Raji (cell line): ENCODE data around the gene GKN1.

Experiments used
- POLR2A ChIP-seq: IDR thresholded peaks from 2 replicates; pipeline ENCODE4 v1.6.1; 2011; ENCODE audit warnings: low read depth, low read length, control low read depth; ENCODE audit not compliant: insufficient read depth

GKN1 gene

DNA sequence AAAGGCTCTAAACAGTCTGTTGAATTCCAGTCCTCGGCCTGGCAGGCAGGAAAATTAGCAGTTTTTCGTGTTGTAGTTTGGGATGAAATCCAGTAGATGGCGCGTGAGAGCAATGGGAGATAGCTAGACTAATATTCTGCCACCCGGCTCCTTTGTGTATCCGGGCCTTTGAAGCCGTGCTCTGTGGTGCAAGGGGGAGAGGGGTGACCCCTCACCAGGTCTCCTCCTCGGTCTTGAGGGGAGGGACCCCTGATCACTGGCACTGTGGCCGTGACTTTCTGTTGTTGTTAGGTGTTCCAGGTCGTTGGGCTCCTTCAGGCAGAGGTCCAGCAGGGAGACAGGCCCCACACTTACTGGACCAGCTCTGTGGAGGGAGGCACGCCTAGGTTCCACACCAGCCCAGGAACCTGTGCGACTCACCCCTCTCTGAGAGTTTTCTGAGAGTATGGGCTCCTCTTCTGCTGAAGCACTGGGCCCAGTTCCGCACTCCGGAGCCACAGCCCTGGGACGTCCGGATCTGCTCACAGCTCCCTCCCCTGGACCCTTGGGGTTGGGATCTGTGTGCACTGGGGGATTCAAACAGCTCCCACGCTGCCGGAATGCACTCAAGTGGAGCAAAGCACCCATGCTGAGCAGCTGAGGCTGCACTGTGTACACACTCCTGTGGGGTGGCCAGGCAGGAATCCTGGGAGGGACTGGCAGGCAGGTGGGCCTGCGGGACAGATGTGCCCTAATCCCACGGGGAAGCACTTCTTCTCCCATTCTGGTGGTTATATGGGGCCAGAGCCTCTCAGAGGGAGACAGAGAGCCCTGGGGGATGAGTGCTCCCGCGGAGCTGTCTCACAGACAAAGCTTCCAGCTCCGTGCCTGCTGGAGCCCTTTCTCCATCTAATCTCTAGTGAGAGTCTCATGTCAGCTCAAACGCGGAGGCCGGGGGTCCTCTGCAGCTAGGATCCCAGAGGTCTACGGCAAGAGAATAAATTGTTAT is 30.6 kb upstream of the GKN1 start:
- TF ChIP-seq POLR2A = no peak

GRCh38 chr2:68946117-68946516 is 28.3 kb upstream of the GKN1 start:
- TF ChIP-seq POLR2A = no peak

- no peak for TF ChIP-seq POLR2A
Observed at GRCh38 chr2:68948710-68949109, 25.7 kb upstream of the GKN1 start.

DNA sequence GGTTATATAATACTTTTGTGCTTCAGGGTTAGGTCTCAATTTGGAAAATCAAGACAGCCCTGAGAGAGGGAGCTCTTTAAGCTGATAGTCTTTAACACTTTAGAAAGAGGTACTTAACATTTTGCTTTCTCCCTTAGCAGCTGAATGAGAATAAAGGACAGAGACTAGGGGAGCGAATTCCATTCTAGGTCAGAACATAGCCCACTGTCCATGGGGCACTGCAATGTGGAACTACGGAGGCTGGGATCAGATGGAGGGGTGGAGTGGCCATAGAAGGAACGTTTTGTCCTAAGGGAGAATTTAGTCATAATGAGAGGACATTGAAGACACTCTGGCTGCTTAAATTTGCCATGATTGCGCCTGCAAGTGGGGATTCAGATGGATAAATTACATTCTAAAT is 22.5 kb upstream of the GKN1 start:
- no peak for TF ChIP-seq POLR2A

GRCh38 chr2:68952887-68953521 is 21.4 kb upstream of the GKN1 start, which contains the start of gene GKN2:
Gene GKN2 (minus strand): TSS chr2:68952893. CDS start chr2:68952861, 32 bp downstream.
- TF ChIP-seq POLR2A = no peak

DNA sequence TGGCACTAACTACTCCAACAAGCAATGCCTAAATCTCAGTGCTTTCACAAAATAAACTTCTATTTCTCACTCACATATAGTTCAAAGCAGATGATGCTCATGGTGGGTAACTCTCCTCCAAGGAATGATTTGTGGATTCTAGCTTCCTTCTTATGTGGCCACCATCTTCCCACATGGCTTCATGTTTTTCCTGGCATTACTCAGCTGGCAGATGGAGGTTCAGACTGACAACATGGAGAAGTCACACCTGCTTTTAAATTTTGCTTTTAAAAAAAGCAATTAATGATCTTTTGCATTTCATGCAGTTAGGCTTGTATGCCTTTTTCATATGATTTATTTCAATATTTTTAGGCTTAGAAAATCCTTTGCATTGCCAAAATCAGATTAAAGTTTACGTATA is 15.4 kb upstream of the GKN1 start:
- no peak for TF ChIP-seq POLR2A

- TF ChIP-seq POLR2A = no peak
Observed at GRCh38 chr2:68961380-68961779, 13.1 kb upstream of the GKN1 start.

DNA sequence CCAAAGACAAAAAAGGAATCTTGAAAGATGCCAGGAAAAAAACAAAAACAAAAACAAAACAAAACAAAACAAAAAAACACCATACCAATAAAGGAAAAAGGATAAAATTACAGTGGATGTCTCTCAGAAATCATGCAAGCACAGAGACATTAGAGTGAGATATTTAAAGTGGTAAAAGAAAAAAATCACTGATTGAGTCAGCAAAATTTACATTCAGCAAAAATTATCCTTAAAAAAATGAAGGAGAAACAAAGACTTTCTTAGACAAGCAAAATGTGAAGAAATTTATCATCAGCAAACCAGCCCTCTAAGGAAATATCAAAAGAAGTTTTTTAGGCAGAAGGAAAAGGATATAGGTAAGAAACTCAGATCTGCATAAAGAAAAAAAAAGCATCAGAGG is 10.2 kb upstream of the GKN1 start:
- no peak for TF ChIP-seq POLR2A

DNA sequence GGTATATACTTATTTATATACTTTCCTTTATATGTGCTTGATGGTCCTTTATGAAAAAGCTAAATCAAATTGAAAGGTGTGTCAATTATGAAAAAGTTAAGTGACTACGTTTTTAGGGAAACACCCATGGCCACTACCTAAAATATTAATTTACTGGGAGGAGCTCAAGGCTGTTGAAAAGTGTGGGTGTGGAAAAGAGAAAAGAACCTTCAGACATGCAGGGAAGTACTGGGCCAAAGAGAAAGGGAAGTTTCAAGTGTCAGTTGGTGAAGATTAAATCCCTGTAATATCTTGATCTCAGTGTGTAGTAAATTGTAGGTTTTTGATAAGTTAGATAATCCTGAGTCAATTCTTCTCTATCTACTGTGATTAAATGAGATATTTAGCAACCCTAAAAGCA is 6.2 kb upstream of the GKN1 start:
- TF ChIP-seq POLR2A = no peak

DNA sequence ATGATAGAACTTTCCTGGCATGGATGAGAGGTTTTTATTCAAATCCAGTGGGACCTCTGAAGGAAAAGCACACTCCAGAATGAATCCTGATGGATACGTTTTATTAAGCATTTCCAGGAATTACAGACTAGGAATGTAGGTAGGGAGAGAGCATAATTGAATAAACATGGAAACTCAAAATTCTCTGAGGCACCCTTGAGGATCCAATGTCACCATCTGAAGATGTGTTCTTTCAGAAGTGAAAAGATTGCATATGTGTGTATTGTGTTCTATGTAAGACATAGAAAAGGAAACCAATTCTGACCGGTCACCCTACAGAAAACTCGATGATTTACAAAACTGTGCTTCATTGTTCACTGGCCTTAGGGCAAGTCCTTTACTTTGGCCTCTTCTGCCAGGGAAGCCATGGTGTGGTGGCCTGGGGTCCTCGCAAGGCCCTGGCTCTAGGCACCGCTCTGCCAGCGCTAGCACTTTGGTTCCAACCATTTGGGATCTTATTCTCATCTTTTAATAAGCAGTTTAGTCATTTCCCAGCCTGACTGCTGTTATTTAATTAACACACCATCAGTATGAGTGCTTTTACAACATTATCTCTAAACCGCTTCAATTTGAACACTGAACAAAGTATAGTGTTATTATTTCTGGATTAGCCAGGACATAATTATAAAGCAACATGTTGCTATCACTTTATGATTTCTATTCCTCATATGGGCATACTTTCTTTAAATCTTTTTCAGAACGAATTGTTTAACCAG is 4.5 kb upstream of the GKN1 start:
- no peak for TF ChIP-seq POLR2A

- no peak for TF ChIP-seq POLR2A
Observed at GRCh38 chr2:68970566-68971265, 3.7 kb upstream of the GKN1 start.

DNA sequence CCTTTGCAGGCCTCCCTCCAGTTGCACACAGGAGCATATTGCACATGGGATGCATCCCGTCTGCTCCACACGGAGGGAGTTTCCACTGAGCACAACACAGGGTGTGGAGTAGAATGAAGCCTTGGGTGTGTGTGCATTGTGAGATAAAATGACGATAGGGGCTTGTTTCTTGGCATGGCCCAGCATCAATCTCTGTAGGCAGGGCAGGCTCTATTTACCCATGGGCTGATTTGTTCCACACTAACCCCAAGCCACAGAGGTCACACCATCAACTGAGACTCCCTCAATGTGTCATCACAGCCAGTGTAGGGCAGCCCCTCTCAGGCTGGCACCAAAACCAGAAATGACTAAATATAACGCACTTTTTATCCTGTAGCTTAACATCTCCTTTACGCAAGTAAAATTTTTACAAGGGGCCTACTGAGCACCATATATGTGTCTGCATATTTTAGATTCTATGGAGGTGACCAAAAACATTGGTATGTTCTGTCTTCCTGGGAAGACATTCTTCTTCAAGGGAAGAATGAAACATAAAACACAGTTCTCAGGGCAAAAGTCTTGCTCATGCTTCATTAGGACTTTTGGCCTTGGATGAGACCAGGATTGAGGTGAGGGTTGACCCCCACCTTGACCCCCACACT is 2.7 kb upstream of the GKN1 start:
- no peak for TF ChIP-seq POLR2A

- TF ChIP-seq POLR2A = no peak
Observed at GRCh38 chr2:68974946-68975665, 670 bp downstream of the GKN1 start.

DNA sequence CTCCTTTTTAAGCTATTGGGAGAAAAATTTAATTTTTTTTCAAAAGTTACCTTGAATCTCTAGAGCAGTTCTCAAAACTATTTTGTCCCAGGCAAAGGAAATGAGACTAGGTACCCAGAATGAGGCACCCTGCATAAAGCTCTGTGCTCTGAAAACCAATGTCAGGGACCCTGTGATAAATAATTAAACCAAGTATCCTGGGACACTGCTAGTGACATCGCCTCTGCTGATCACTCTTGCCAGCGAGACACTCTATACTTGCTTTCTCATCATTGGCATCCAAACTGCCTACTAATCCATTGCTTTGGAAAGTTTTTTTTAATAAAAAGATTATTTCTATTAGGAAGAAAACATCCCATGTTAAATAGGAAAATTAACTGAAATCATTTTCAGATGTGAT is 1.4 kb downstream of the GKN1 start:
- no peak for TF ChIP-seq POLR2A

- no peak for TF ChIP-seq POLR2A
Observed at GRCh38 chr2:68977453-68977852, 3.0 kb downstream of the GKN1 start.
